COR-L47 (cell line): ENCODE measurements around the gene PDE7B.
A peak's percentile ranks its signal among the peaks of the same experiment; 100 is the strongest.
"Not testable (repeated sequence)": the region's sequence is repeated elsewhere in the genome, so short reads cannot be mapped to it uniquely, and the experiment has no call there.

Experiments used
- DNase-seq: peaks from one replicate; lab custom pipeline; 2025; lab: John Stamatoyannopoulos, UW

Gene PDE7B

DNA sequence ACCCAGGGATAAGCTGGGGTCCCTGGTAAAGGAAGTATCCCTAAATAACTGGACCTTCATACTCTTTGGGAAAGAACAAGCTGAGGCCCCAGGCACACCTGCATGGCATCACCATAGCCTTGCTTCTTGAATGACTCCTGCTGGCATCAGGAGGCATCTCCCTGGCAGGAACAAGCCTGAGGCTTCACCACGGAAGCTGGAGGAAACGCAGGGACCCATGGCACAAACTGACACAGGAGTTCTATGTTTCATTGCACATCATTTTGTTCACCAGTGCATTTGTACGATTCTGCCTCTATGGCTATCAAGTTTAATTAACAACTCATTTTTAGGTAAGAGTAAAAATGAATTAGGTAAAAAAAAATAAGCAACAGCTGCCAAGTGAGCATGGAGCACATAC is 619 bp upstream of the PDE7B start:
- no peak for DNase-seq

DNA sequence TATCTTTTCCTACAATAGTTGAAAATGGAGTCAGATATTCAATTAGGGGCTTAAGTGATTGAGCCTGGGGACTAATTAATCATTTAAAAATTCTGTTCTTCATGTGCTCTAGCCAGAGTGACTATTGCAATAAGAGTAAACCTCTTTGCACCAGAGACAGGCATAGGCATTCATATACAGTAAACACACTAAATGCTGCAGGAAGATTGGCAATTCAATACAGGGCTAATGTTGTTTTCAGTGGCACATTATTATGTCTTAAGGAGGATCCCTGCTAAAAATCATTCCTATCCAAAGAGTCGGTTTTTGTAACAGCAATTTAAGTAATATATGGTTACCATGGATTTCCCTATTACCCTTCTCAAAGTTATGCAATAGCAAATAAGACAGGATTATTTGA is 1.2 kb downstream of the PDE7B start:
- DNase-seq = no peak

DNA sequence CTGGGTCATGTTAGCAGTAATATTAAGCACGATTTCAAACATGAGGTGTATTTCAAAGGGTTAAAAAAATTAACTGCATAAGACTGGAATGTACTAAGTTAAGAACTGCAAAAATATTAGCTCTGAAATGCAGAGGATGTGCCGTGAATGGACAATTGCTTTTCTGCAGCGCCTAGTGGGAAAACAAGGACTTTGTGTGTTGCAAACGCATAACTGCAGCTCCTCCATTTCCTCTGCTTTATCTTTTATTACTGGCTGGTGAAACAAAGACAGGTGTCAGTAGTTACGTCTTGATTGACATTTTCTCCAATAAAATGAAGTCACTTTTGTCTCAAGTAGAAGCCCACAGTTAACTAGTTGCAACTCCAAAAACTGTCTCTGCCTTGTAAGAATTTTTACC is 1.7 kb downstream of the PDE7B start:
- no peak for DNase-seq

DNA sequence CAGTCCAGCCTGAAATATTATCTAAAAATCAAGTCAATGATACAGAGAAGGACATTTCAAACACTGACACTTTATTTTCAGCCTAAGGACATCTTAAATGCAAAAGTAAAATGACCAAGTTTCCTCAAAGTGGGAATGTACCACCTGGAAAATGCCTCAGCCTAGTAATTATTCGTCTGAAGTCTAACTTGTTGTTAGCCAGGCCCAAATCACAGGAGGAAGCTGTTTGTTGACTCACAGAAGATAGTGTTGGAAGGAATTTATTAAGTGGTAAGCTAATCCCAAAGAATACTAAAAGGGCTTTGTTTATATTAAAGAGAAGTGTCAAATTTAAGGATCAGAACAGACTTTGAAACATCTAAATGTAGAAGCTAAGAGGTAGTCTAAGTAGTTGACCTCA is 2.5 kb downstream of the PDE7B start:
- no peak for DNase-seq

DNA sequence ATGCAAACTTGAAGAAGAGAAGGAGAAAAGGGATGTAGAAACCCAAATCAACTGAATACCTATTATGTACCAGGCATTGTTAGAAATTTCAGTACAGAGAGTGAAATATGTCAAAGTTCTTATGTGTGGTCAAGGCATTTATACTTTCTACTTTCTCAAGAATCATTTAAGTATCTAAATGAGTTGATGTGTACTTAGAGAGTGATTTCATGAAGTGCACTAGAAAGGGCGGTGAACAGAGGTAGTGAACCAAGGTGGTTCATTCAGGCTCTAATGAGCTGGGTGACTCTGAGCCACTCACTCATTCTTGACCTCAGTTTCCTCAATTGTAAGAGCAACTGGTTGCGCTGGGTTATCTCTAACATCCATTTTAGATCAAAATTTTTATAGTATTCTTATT is 3.3 kb downstream of the PDE7B start:
- no peak for DNase-seq

DNA sequence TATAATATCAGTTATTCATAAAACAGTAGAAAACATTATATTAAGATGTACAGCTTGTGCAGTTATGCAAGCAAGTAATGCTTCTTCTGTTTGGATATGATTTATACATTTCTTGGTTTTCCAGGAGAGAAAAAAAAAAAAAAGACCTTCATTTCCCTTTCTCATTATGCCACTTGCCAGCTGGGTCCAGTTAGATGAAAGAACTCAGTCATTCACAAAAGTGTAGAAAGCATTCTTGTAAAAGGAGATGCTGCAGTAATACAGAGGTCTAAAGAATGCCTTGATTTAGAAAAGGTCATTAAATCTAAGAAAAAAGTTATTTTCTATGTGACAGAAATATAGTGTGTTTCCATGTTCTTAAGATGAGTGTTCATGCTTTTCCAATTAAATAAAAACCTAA is 7.4 kb downstream of the PDE7B start:
- DNase-seq = no peak

DNA sequence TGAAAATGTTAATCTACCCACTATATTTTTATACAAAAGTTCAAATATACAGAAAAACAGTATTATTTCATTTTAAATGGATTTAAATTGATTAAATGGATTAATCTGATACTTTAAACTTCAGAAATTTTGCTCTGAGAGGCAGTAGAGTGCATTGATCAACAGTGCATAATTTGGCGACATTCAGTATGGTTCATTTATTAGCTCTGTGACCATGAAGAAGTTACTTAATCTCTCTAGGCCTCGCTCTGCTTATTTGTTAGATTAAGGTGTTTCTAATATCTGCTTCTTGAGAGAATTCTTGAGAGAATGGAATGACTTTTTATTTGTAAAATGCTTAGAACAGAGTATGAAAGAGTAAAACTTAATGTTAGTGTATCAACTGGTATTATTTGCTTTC is 8.9 kb downstream of the PDE7B start:
- no peak for DNase-seq

DNA sequence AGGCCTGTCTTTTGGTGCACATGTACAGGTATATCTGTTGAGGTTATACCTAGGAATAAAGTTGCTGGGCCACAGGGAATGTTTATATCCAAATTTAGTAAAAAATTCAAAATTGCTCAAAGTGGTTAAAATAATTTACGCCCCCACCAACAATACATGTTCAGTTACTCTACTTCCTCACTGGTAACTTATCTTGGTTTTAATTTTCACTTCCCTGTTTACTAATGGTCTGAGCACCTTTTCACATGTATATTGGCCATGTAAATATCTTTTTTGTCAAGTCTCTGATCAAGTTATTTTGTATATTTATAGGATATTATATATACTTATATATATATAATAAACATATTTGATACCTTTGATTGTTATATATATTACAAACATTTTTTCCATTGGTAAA is 9.7 kb downstream of the PDE7B start:
- no peak for DNase-seq

DNA sequence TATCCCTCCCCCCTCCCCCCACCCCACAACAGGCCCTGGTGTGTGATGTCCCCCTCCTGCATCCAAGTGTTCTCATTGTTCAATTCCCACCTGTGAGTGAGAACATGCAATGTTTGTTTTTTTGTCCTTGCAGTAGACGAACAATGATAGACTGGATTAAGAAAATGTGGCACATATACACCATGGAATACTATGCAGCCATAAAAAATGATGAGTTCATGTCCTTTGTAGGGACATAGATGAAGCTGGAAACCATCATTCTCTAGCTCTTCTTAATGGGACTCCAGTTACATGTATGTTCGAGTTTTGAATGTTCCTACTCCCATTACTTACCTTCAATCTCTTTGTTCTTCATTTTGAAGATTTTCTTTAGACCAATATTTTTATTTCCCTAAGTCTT is 13.4 kb downstream of the PDE7B start:
- not testable (repeated sequence) for DNase-seq

DNA sequence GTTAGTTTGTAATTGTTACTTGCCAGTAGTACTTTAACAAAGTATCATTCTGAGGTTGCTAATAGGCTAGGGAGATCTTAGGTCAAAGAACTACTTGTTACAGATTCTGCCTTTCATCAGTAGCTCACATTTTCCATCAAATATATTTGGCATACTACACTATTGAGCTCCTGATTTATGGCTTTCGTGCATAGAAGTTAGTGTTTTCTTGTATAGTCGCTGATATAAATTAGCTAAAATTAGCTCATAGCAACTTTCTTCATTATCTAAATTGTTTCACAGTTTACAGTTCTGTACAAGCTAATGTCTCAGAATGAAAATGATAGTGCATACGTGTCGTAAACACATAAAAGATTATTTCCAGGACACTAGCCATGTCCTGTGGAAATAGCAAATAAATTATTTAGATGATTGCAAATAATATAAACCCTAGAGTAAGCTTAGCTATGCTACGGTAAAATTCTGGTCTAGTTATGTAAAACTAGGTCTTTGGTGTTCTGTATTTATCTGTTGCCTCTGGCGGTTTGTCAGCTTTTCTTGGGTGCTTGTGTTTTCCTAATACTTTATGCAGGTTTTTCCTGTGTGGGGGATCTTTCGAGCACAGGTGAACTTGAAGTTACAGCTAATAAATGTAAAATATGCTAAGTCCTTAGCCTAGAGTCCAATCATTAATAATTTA is 15.1 kb downstream of the PDE7B start:
- no peak for DNase-seq

DNA sequence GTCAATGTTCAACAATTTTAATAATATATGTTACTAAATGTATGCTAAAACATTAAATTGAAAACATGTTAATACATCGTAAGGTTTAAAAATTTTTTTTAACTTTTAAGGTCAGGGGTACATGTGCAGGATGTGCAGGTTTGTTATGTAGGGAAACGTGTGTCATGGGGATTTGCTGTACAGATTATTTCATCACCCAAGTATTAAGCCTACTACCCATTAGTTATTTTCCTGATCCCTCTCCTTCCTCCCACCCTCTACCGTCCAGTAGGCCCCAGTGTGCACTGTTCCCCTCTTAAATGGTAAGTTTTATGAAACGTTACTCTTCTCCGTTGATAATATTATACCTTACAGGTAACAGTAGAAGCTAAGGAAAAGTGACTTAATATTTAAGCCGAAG is 15.8 kb downstream of the PDE7B start:
- DNase-seq = no peak

DNA sequence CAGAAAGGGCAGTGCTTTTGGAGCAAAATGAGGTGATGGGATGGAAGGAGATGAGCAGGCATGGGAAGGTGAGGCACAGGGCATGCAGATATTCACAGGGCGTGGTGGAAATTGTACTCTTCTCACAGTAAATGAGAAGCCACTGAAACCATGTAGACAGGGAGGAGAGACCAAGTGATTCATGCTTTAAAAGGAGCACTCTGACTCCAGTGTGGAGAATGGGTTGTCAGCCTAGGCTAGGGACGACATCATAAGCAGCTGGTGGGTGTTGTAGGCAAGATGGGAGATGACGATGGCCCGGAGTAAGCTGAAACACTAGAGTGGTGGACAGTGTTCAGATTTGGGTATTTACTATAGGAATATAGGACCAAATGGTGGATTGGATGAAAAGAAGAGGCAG is 18.4 kb downstream of the PDE7B start:
- no peak for DNase-seq

DNA sequence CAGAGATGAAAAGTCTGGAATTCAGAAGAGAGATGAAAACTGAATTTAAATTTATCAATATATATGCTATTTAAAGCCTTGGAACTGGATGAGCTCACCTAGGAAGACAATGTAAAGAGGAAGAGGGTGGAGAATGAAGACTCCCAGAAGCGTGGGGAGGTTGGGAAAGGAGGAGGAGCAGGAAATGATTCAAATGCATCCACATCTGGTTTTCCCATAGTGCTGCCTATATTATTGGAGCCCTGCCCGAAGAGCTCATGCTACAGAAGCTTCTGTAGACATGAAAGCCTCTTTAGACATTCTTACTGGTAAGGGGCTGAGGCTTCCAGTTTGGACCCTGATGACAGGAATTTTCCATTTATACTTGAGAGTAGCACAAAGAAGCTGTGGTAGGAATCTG is 19.2 kb downstream of the PDE7B start:
- no peak for DNase-seq

DNA sequence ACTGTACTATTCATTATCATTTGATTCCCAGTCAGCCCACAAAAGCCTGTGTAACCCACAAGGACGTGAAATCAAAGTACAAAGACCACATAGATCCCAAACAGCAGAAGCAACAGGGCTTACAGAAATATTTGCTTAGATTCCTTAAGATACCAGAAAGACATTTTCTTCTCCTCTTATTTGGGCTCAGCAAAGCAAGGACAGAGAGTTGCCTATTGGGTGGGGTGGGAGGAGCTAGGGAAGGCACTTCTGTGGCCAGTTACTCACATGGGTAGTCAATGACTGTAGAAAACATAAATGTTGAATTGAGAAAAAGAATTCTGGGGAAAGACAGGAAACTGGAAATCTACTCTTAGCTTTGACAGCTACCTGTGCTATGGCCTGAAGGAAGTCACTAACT is 19.8 kb downstream of the PDE7B start:
- DNase-seq = no peak

DNA sequence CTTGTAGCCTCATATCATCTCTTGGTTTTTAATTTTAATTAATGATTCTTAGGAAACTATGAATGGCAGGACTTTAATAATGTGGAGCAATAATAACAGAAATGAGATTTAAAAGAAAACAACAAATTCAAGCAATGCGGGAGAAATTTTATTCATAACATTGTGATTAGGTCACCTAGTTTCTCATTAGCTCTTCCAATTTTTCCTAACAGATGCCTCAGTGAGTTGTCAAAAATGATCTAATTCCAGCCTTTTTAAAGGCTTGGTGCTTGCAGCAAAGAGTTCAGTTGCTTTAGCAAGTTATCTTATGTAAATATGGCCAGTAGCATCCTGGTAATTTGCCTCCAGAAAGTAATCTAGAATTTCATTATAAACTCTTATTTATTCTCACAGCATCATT is 20.4 kb downstream of the PDE7B start:
- no peak for DNase-seq

DNA sequence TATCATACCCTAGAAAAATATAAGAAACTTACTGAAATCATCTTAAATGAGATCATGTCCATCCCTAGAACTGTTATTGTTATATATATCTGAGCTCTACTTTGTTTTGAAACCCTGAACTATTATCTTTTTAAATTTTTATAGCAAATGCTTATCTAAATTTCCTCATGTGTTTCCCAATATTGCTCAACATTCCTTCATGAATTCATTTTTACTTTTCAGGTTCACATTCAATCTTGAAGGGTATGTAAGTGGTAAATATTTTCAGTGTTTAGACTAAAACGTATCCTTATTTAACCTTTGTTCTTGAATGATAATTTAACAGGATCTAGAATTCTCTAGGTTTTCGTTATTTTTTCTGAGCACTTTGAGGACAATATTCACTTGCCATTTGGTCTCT is 23.9 kb downstream of the PDE7B start:
- DNase-seq = no peak

DNA sequence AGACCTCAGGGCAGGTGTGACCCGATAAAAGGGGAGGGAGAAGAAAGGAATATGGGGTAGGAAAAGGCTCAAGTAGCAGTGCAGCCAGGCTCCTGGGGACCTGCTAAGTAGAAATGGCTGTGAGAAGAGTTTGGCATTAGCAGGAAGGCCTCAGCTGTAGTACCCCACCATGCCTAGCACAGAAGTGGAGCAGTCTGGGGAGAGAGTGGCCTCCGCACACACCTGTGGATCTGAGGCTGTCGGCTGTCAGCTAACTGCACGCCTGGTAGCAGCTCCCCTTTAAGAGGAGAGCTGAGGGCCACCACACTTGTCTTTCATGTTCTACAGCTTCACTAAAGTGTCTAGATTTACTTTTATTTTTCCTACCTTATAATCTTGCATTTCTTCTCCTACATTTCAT is 24.6 kb downstream of the PDE7B start:
- no peak for DNase-seq

DNA sequence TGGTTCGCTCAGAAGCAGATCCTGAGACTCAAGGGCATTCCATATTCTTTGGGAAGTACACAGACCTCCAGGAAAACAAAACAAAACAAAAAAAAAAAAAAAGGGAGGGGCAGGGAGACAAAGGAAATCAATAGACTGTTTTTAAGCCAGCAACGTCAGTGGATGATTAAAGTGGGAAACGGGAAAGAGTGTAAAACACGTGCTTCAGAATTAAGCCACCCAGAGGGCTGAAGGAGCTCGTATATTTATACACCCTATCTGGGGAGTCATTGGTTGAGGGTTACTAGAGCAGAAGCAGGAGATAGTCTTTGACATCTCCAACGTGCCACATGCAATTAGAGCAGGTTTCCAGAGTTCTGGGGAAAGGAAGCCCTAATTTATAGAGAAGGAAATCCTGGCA is 26.2 kb downstream of the PDE7B start:
- DNase-seq = no peak

DNA sequence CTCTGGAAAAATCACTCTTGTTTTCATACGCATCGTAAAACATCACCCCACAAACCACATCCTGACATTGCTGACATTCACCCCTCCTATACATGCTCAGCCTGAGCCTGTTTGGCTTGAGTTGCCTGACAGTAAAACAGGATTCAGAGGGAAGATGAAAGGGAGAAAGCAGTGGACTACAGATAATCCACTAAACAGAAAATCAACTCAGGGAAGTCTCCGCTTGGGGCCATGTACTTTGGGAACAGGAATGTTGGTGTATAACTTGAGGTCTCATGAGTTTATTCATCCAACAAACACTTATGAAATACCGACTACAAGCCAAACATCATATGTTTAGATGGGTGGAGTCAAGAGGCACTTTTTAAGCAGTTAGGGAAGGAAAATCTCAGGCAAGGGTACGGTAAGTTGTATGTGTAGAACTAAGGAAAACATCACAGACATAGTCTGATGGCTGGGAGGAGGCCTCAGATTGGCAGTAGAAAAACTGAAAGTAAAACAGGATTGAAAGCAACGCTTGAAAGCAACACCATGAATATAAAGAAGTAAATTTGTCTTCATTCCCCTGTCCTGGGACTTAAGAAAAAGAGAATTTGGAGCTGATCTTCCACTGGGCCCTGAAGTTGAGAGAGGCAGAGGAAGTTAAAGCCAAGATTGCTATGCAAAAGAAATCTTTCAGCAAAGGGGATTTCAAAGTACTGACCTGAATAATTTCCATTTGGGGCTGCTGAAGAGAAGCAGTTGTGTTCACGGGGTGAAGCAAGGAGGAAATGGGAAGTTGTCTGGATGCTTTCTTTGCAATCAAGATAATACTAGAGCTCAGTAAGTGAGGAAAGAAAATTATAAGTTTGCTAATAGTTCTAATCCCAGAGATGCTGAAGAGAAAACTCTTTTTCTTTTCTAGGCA is 28.8 kb downstream of the PDE7B start:
- no peak for DNase-seq

DNA sequence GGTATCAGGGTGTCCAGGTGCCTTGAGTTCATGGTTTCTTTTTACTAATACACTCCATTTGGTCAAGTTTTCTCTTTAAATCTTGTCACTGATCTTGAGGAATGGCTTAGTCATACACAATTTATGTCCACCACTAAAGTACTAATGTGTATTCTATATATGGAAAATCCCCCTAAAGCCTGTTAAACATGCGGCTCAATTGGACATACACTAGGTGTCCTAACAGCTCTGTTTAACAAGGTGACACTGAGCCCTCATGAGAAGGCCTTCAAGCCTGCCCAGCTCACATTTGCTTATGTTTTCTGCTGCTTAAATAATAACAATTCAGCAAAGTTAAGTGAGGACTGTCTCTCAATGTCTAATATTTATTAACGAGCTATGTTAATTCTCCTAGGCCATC is 31.5 kb downstream of the PDE7B start:
- DNase-seq = no peak

DNA sequence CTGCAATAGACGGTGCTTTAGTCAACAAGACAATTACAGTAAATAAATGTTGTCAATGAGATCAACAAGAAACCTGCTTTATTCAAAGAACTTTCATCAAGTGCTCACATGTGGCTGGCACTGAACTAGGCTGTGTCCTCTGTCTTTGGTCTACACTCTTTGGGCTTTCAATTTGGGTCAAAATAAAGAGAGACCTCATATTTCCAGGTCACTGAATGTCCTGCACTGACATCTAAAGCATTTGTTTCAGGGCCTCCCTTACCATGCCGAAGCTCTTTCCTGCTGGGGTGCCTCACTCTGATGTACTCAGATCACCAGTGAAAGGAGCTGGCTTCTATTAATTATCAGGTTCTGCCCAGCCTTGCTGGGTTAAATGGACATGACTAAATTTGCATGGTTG is 32.0 kb downstream of the PDE7B start:
- no peak for DNase-seq

DNA sequence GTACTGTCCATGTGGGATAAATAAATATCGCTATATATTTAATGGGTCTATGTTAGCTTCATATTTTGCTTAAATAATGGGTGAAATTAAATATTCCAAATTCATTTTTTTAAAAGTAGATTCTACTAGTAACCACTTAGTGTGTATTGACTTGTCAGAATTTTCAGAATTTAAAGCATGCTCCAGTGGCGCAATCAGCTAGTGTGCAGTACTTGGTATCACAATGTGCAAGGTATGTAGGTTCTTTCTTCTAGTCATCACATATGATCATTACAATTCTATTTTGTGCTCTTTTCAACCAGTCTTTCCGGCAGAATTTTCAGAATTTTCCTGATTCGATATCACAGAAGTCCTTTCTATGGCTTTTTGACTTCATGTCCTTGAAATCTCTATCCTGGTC is 32.6 kb downstream of the PDE7B start:
- no peak for DNase-seq

DNA sequence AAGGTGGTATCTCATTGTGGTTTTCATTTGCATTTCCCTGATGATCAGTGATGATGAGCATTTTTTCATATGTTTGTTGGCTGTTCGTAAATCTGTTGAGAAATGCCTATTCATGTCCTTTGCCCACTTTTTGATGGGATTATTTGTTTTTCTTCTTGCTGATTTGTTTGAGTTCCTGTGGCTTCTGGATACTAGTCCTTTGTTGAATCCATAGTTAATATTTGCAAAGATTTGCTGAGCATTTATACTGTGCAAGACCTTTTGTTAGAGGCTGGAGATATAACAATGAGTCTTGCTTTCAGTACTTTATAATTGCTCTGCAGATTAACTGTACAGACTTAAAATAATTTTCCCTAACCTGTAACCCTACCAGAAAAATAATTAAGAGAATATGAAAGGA is 35.6 kb downstream of the PDE7B start:
- DNase-seq = peak; percentile 9

DNA sequence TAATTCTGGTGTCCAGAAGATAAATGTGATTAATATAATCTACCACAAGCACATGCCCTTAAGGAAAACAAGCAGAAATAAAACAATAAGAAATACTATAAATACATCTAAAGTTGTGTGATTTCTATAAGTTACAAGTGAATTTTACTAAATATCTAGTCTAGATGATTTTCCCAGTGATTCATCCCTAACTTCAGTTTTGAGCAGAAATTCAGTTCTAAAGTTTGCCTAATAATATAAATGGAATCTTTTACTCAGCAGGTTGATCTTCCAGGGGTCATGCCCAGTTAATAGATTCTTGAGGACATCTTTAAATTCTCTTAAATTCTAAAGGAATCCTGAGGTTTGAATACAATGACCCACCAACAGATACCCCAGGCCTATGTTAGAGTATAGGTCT is 37.3 kb downstream of the PDE7B start:
- no peak for DNase-seq
